Gastroesophageal sphincter (tissue), 3 donors: Measurements from ENCODE around the gene RAB19.

Experiments
- POLR2A ChIP-seq, 2 donors: fragments of 450-650 bp; IDR thresholded peaks; one replicate each; pipeline ENCODE4 v1.6.1; 2017; ENCODE audit warnings: antibody characterized with exemption in 2 of 2, mild to moderate bottlenecking in 2 of 2, moderate library complexity in 1 of 2
- TF ChIP-seq, protein P1 (sequence below), 4 experiments: fragments of 200-600 bp in 2 of 4; fragments of 450-650 bp in 2 of 4; sonication (generic) in 1 of 4; IDR thresholded peaks; one replicate each; pipeline ENCODE4 v1.5.1; 2017 to 2019; ENCODE audit warnings: antibody characterized with exemption in 4 of 4, mild to moderate bottlenecking in 2 of 4, moderate library complexity in 2 of 4

DNA sequence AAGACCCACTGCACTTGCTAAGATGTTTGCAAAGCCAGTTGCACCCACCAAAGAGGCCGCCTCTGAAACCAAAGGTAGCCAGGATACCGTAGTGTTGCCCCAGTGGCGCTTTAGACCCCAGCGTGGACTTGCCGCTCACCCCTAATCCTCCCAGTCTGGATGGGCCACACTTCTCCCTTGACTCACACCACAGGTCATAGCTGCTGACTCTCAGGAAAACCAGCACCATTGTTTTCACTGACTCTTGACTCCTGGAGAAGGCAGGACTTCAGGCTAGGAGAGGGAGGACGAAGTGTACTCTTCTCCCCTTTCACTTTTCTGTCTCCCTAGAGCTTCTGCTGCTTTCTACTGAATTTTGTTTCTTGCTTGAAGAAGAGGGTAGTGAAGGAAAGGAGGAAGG is 22.3 kb downstream of the RAB19 start:
- TF ChIP-seq POLR2A (IDR thresholded peaks at IDR 0.05), result no peak
- TF ChIP-seq, protein P1, sequence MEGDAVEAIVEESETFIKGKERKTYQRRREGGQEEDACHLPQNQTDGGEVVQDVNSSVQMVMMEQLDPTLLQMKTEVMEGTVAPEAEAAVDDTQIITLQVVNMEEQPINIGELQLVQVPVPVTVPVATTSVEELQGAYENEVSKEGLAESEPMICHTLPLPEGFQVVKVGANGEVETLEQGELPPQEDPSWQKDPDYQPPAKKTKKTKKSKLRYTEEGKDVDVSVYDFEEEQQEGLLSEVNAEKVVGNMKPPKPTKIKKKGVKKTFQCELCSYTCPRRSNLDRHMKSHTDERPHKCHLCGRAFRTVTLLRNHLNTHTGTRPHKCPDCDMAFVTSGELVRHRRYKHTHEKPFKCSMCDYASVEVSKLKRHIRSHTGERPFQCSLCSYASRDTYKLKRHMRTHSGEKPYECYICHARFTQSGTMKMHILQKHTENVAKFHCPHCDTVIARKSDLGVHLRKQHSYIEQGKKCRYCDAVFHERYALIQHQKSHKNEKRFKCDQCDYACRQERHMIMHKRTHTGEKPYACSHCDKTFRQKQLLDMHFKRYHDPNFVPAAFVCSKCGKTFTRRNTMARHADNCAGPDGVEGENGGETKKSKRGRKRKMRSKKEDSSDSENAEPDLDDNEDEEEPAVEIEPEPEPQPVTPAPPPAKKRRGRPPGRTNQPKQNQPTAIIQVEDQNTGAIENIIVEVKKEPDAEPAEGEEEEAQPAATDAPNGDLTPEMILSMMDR (IDR thresholded peaks at IDR 0.05), result no peak
